A549 treated with DMSO at 1 μM for 4 hours (cell line): Measurements from ENCODE around the gene CCDC40. TPM values are rescaled to one million over a fixed set of nuclear protein-coding genes. Genes with fewer than 3 reads are reported as not detected.

ENCODE experiments used
- total RNA-seq: library from RNA; stranded (reverse); fragments of 200-300 nt; extraction: Qiagen RNA extraction; gene quantifications from 5 replicates; pipeline ENCODE4 v1.2.3, GENCODE V29; 2022; ENCODE audit warnings: low read depth

Gene CCDC40, protein sequence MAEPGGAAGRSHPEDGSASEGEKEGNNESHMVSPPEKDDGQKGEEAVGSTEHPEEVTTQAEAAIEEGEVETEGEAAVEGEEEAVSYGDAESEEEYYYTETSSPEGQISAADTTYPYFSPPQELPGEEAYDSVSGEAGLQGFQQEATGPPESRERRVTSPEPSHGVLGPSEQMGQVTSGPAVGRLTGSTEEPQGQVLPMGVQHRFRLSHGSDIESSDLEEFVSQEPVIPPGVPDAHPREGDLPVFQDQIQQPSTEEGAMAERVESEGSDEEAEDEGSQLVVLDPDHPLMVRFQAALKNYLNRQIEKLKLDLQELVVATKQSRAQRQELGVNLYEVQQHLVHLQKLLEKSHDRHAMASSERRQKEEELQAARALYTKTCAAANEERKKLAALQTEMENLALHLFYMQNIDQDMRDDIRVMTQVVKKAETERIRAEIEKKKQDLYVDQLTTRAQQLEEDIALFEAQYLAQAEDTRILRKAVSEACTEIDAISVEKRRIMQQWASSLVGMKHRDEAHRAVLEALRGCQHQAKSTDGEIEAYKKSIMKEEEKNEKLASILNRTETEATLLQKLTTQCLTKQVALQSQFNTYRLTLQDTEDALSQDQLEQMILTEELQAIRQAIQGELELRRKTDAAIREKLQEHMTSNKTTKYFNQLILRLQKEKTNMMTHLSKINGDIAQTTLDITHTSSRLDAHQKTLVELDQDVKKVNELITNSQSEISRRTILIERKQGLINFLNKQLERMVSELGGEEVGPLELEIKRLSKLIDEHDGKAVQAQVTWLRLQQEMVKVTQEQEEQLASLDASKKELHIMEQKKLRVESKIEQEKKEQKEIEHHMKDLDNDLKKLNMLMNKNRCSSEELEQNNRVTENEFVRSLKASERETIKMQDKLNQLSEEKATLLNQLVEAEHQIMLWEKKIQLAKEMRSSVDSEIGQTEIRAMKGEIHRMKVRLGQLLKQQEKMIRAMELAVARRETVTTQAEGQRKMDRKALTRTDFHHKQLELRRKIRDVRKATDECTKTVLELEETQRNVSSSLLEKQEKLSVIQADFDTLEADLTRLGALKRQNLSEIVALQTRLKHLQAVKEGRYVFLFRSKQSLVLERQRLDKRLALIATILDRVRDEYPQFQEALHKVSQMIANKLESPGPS
- 5.2 to 7.8 TPM (median 6.5 TPM) in 5 replicates for total RNA-seq

DNA sequence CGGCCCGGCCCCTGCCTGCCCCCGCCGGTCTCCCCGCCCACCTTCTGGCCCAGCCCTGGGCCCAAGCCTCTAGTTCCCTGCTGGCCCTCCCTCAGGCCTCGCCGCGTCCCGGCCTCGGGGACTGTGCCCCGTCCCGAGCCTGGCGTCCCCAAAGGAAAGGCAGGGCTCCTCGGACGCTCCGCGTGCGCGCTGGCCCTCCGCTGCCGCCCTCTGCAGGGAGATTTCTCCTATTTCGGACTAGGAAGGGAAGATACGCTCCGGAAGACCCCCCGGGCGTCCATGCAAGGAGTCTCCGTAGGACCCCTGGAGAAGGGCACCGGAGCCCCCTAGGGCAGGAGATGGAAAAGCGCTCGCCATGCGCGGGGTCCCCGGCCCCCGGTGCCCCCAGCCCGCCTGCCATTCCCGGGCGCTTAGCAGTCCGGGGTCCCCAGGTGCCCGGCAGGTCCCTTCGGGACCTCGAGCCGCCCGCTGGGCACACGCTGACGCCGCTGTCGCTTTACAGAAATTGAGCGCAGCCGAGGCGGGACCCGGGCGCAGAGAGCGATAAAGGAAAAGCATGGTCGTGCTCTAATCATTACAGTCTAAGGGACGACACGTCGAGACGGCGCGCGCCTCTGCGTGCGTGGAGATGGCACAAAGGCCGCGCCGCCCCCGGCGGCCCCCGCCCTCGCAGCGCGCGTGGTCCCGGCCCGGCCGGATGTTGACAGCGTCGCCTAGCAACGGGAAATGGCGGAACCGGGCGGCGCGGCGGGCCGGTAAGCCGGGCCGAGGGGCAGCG lies at the start of gene CCDC40:
CCDC40 (plus strand) TSS at position 706 of the 778 bp plus-strand sequence; CDS start at position 727, 21 bp downstream.

DNA sequence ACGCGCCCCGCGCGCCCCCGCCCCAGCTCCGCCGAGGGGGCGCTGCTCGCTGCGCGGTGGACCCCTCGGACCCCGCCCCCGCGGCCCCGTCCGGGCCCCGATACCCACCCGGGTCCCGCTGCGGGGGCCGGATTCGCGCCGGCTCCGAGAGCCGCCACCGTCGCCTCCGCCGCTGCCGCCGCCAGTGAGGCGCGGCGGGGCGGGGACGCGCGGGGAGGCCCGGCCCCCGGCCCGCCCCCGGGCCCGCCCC lies 830 bp upstream of the CCDC40 start, which contains the start of gene TBC1D16:
TBC1D16 (minus strand) TSS at position 186 of the 250 bp plus-strand sequence. CDS start 22,325 bp downstream, outside the sequence.

DNA sequence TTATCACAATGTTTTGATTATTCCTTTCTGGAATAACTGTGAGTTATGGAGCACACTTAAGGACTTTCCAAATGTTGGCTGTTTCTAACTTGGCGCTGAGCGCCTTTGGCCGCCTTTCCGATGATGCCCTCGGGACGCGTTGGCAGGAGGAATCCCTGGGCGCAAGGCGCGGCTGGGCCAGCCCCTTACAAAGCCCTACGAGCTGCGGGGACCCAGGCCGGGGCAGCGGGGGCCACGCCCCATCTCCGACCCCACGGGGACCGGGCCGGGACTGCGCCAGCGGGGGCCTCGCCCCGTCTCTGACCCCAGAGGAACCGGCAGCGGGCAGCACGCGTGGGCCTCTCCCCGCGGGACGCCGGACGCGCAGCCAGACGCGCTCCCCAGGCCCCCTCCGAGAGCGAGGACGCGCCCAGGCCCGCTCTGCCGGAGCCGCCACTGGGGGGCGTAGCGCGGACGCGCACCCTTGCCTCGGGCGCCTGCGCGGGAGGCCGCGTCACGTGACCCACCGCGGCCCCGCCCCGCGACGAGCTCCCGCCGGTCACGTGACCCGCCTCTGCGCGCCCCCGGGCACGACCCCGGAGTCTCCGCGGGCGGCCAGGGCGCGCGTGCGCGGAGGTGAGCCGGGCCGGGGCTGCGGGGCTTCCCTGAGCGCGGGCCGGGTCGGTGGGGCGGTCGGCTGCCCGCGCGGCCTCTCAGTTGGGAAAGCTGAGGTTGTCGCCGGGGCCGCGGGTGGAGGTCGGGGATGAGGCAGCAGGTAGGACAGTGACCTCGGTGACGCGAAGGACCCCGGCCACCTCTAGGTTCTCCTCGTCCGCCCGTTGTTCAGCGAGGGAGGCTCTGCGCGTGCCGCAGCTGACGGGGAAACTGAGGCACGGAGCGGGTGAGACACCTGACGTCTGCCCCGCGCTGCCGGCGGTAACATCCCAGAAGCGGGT lies 64.8 kb downstream of the CCDC40 start, which contains the start of gene GAA:
GAA (plus strand) TSS at position 571 of the 935 bp plus-strand sequence. CDS start 3,006 bp downstream, outside the sequence.

DNA sequence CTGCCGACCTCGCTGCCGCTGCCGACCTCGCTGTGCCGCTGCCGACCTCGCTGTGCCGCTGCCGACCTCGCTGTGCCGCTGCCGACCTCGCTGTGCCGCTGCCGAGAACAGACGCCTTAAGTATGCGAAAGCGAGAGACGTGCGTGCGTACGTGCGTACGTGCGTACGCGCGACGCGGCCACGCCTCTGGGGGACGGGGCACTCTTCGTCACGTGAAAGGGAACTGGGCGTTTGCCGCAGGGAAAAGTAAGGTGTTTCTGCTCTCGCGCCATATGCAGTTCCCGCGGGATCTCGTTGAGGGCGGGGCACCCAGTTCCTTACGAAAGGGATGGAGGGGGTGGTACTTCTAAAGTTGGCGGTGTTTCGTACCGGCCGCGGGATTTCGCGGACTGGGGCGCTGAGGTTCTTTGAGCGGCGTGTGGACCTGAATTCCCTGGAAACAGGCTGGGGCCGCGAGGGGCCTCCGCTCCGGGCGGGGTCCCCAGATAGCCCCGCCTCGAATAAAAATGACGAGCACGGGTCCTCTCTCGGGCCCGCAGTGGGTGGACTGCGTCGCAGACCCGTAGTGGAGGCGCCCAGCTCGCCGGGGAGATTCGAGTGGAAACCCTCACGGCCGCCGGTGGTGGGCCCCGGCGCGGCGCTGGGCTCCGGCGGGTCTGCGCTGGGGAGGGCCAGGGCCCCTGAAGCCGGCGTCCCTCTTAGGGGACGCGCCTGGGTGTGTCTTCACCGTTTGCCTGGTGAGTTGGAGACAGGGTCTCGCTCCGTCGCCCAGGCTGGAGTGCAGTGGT lies 110.8 kb downstream of the CCDC40 start, which contains the start of gene EIF4A3:
EIF4A3 (minus strand) TSS at position 94 of the 788 bp plus-strand sequence. CDS start 167 bp downstream, outside the sequence.

Other genes with a start within 250 kb of the CCDC40 start
- 13.4 to 23.1 TPM (median 20.9 TPM) in 5 replicates for gene CBX8, start 239.6 kb upstream of the CCDC40 start, total RNA-seq
- gene CBX4, start 197.2 kb upstream of the CCDC40 start, total RNA-seq, result 30.0 to 33.6 TPM (median 30.8 TPM) in 5 replicates
- gene TBC1D16, start 770 bp upstream of the CCDC40 start, total RNA-seq, result 7.3 to 11.7 TPM (median 10.0 TPM) in 5 replicates
- gene GAA, start 64.9 kb downstream of the CCDC40 start, total RNA-seq, result 51.4 to 60.5 TPM (median 55.7 TPM) in 5 replicates
- gene EIF4A3, start 110.5 kb downstream of the CCDC40 start, total RNA-seq, result 200 to 221 TPM (median 217 TPM) in 5 replicates
- gene CARD14, start 133.4 kb downstream of the CCDC40 start, total RNA-seq, result 0.04 to 0.24 TPM (median 0.16 TPM) in 4 of 5 replicates, not detected in the other
- 22.3 to 26.8 TPM (median 24.6 TPM) in 5 replicates for gene SGSH, start 183.7 kb downstream of the CCDC40 start, total RNA-seq
- gene SLC26A11, start 183.8 kb downstream of the CCDC40 start, total RNA-seq, result 12.7 to 16.2 TPM (median 14.1 TPM) in 5 replicates
- gene RNF213, start 224.2 kb downstream of the CCDC40 start, total RNA-seq, result 52.7 to 80.5 TPM (median 77.1 TPM) in 5 replicates